GM12878 (cell line): ENCODE results near the gene LRRC26. TPM values are rescaled to one million over a fixed set of nuclear protein-coding genes. Genes with fewer than 3 reads are reported as not detected.

ENCODE experiments used
- CBFB ChIP-seq: IDR thresholded peaks from 2 replicates; pipeline ENCODE4 v1.6.1; 2016; ENCODE audit warnings: antibody characterized with exemption, low read depth
- CBX3 ChIP-seq: fragments of 200-600 bp; sonication (generic); IDR thresholded peaks from 2 replicates; pipeline ENCODE4 v1.6.1; 2016; ENCODE audit warnings: low read depth, borderline replicate concordance
- EP300 ChIP-seq, 2 experiments: fragments of 150-350 bp in 1 of 2; IDR thresholded peaks; 2 replicates each; pipeline ENCODE4 v1.6.1; 2011 to 2012; ENCODE audit warnings: low read depth in 2 of 2, low read length in 2 of 2, borderline replicate concordance in 1 of 2, improper control_type of control experiment in 1 of 2, inconsistent platforms in 1 of 2; ENCODE audit not compliant: control insufficient read depth in 1 of 2
- EZH2 ChIP-seq: IDR thresholded peaks from 2 replicates; pipeline ENCODE4 v1.6.1; 2012; ENCODE audit warnings: low read depth, mild to moderate bottlenecking, control low read depth, inconsistent platforms, low read length, borderline replicate concordance; ENCODE audit not compliant: control insufficient read depth
- GABPA ChIP-seq: IDR thresholded peaks from 2 replicates; pipeline ENCODE4 v1.6.1; 2014; ENCODE audit warnings: antibody characterized with exemption, low read depth, mild to moderate bottlenecking, inconsistent platforms
- HDAC6 ChIP-seq: fragments of 200-600 bp; sonication (generic); IDR thresholded peaks from one replicate; pipeline ENCODE4 v1.8.0; 2017; ENCODE audit warnings: antibody characterized with exemption; ENCODE audit not compliant: unreplicated experiment
- JUNB ChIP-seq: IDR thresholded peaks from 2 replicates; pipeline ENCODE4 v1.6.1; 2016; ENCODE audit warnings: antibody characterized with exemption, mild to moderate bottlenecking
- LARP7 ChIP-seq: fragments of 450-650 bp; IDR thresholded peaks from 2 replicates; pipeline ENCODE4 v1.6.1; 2017; ENCODE audit warnings: mild to moderate bottlenecking
- MYB ChIP-seq: fragments of 150-350 bp; IDR thresholded peaks from 2 replicates; pipeline ENCODE4 v1.6.1; 2014; ENCODE audit warnings: mild to moderate bottlenecking, low read depth, low read length, borderline replicate concordance
- MYC ChIP-seq: IDR thresholded peaks from 2 replicates; pipeline ENCODE4 v1.6.1; 2011; ENCODE audit warnings: mild to moderate bottlenecking, low read length, moderate library complexity, inconsistent platforms; ENCODE audit not compliant: insufficient read depth, insufficient replicate concordance, insufficient read length, severe bottlenecking
- NFXL1 ChIP-seq: fragments of 450-650 bp; IDR thresholded peaks from 2 replicates; pipeline ENCODE4 v1.6.1; 2017; ENCODE audit warnings: antibody characterized with exemption, mild to moderate bottlenecking, borderline replicate concordance
- POLR2AphosphoS2 ChIP-seq: IDR thresholded peaks from 2 replicates; pipeline ENCODE4 v1.6.1; 2011; ENCODE audit warnings: low read depth, mild to moderate bottlenecking, low read length, improper control_type of control experiment, moderate library complexity
- RAD21 ChIP-seq: IDR thresholded peaks from 2 replicates; pipeline ENCODE4 v1.6.1; 2011; ENCODE audit warnings: mild to moderate bottlenecking, low read depth, low read length, moderate library complexity; ENCODE audit not compliant: insufficient read depth
- RB1 ChIP-seq: fragments of 450-650 bp; formaldehyde crosslinking; IDR thresholded peaks from 2 replicates; pipeline ENCODE4 v1.6.1; 2017; ENCODE audit warnings: mild to moderate bottlenecking, borderline replicate concordance
- RUNX3 ChIP-seq: IDR thresholded peaks from 2 replicates; pipeline ENCODE4 v1.6.1; 2012; ENCODE audit warnings: low read length, inconsistent platforms
- SREBF2 ChIP-seq: IDR thresholded peaks from 2 replicates; pipeline ENCODE4 v1.6.1; 2012; ENCODE audit warnings: mild to moderate bottlenecking, low read length
- STAT1 ChIP-seq: fragments of 450-650 bp; conservative IDR thresholded peaks from 2 replicates; pipeline ENCODE4 v1.6.1; 2014; ENCODE audit warnings: antibody characterized with exemption, mild to moderate bottlenecking
- ZNF24 ChIP-seq: fragments of 450-650 bp; IDR thresholded peaks from 2 replicates; pipeline ENCODE4 v1.6.1; 2017; ENCODE audit warnings: antibody characterized with exemption, mild to moderate bottlenecking
- polyA plus RNA-seq, 11 experiments: library from polyadenylated mRNA; depleted of rRNA in 4 of 11; unstranded in 6 of 11; stranded (reverse) in 5 of 11; fragments of >200 nt; fragmentation: Nextera tagmentation in 4 of 11; fragmentation: Illumina TruSeq in 1 of 11; extraction: Ambion mirVana in 4 of 11; extraction: Trizol in 1 of 11; gene quantifications; 1 replicate in 1 of 11; 2 replicates in 10 of 11; pipeline versions ENCODE4 v1.2.1 to v1.2.3, GENCODE V29; 2011 to 2016; ENCODE audit warnings: inconsistent platforms in 2 of 11, missing spikeins in 2 of 11, low read depth in 1 of 11
- total RNA-seq, 4 experiments: library from RNA; depleted of rRNA in 3 of 4; stranded (reverse); fragments of >200 nt in 3 of 4; fragmentation: Illumina TruSeq in 1 of 4; extraction: Trizol in 1 of 4; gene quantifications; 2 replicates each; pipeline versions ENCODE4 v1.2.1 to v1.2.3, GENCODE V29; 2013 to 2021
- TF ChIP-seq, protein P1 (sequence below): fragments of 450-650 bp; IDR thresholded peaks from 2 replicates; pipeline ENCODE4 v1.6.1; 2017; ENCODE audit warnings: borderline replicate concordance
- TF ChIP-seq, protein P2 (sequence below): fragments of 450-650 bp; IDR thresholded peaks from 2 replicates; pipeline ENCODE4 v1.6.1; 2016; ENCODE audit warnings: mild to moderate bottlenecking
- TF ChIP-seq, protein P3 (sequence below): IDR thresholded peaks from 2 replicates; pipeline ENCODE4 v1.6.1; 2011; ENCODE audit warnings: mild to moderate bottlenecking, low read depth, low read length, moderate library complexity; ENCODE audit not compliant: insufficient replicate concordance
- TF ChIP-seq, protein P4 (sequence below): IDR thresholded peaks from 2 replicates; pipeline ENCODE4 v1.6.1; 2011; ENCODE audit warnings: borderline replicate concordance, low read depth, mild to moderate bottlenecking, moderate library complexity, mixed read lengths, low read length; ENCODE audit not compliant: insufficient read depth; ENCODE audit errors: extremely low read length
- TF ChIP-seq, protein P5 (sequence below): IDR thresholded peaks from 2 replicates; pipeline ENCODE4 v1.6.1; 2011; ENCODE audit warnings: low read depth, mild to moderate bottlenecking, low read length, moderate library complexity, borderline replicate concordance; ENCODE audit errors: extremely low read depth

Gene LRRC26
- total and polyA plus RNA-seq, 10 of the 15 experiments (the other 5 are each of a cell fraction or from before 2014, with no cell fraction given) = 0.29 to 0.91 (median 0.64) TPM; not detected in 5

DNA sequence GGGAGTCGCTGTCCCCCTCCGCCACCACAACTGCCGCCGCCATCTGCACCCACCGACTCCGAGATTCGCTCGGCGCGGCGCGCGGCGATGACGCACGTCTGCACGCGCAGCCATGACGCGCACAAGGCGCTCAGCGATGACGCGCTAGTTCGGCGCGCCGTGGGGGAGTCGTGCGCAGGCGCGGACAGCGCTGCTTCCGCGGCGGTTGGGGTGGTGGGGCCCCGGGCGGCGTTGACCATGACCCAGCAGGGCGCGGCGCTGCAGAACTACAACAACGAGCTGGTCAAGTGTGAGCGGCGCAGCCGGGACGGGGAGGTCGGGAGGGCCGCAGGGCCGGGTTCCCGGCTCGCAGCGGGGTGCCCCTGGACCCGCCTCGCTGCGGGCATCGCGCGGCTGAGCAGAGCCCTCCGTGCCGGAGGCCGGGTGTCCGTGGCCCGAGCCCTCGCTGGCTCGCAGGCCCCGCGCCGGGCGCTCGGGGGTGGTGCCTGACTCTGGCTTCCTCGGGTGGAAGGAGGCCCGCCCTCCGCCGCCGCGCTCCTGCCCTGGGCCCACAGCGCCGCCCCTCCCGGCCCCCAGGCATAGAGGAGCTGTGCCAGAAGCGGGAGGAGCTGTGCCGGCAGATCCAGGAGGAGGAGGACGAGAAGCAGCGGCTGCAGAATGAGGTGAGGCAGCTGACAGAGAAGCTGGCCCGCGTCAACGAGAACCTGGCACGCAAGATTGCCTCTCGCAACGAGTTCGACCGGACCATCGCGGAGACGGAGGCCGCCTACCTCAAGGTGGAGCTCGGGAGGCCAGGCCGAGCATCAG, 18.8 kb upstream of the LRRC26 start, which contains the start of the genes ANAPC2 and SSNA1 (continued):
- TF ChIP-seq NFXL1 (no peak), RAD21 (peak; percentile 45), SREBF2 (no peak), GABPA (no peak), POLR2AphosphoS2 (peak; percentile 85), EP300 (IDR thresholded peaks at IDR 0.05; ENCODE audit: borderline replicate concordance in 1 of 2, control insufficient read depth in 1 of 2, low read depth in 2 of 2, low read length in 2 of 2) (peak; percentile 14 to 49; a peak in 1 of 4 replicates), ZNF24 (0 out of 2 replicates have a peak, but pooled peaks have one; percentile 47), RB1 (peak; percentile 81; the same call in 1 of the 2 replicates), JUNB (no peak), MYC (peak; percentile 45), LARP7 (no peak; the same call in none of the 2 replicates), CBFB (peak; percentile 21; the same call in 1 of the 2 replicates), MYB (no peak), CBX3 (no peak), STAT1 (peak; percentile 94; the same call in 1 of the 2 replicates), EZH2 (no peak), HDAC6 (no peak), RUNX3 (peak; percentile 31; the same call in 1 of the 2 replicates)
- TF ChIP-seq, protein P1, sequence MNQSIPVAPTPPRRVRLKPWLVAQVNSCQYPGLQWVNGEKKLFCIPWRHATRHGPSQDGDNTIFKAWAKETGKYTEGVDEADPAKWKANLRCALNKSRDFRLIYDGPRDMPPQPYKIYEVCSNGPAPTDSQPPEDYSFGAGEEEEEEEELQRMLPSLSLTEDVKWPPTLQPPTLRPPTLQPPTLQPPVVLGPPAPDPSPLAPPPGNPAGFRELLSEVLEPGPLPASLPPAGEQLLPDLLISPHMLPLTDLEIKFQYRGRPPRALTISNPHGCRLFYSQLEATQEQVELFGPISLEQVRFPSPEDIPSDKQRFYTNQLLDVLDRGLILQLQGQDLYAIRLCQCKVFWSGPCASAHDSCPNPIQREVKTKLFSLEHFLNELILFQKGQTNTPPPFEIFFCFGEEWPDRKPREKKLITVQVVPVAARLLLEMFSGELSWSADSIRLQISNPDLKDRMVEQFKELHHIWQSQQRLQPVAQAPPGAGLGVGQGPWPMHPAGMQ = no peak
- TF ChIP-seq, protein P2, sequence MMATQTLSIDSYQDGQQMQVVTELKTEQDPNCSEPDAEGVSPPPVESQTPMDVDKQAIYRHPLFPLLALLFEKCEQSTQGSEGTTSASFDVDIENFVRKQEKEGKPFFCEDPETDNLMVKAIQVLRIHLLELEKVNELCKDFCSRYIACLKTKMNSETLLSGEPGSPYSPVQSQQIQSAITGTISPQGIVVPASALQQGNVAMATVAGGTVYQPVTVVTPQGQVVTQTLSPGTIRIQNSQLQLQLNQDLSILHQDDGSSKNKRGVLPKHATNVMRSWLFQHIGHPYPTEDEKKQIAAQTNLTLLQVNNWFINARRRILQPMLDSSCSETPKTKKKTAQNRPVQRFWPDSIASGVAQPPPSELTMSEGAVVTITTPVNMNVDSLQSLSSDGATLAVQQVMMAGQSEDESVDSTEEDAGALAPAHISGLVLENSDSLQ = no peak
- TF ChIP-seq, protein P3, sequence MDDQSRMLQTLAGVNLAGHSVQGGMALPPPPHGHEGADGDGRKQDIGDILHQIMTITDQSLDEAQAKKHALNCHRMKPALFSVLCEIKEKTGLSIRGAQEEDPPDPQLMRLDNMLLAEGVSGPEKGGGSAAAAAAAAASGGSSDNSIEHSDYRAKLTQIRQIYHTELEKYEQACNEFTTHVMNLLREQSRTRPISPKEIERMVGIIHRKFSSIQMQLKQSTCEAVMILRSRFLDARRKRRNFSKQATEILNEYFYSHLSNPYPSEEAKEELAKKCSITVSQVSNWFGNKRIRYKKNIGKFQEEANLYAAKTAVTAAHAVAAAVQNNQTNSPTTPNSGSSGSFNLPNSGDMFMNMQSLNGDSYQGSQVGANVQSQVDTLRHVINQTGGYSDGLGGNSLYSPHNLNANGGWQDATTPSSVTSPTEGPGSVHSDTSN = no peak
- TF ChIP-seq, protein P4, sequence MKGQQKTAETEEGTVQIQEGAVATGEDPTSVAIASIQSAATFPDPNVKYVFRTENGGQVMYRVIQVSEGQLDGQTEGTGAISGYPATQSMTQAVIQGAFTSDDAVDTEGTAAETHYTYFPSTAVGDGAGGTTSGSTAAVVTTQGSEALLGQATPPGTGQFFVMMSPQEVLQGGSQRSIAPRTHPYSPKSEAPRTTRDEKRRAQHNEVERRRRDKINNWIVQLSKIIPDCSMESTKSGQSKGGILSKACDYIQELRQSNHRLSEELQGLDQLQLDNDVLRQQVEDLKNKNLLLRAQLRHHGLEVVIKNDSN = peak; percentile 57
- TF ChIP-seq, protein P5, sequence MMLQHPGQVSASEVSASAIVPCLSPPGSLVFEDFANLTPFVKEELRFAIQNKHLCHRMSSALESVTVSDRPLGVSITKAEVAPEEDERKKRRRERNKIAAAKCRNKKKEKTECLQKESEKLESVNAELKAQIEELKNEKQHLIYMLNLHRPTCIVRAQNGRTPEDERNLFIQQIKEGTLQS = peak; percentile 100
